ENCODE results near the gene DIRAS3.
"Not testable (repeated sequence)": the region's sequence is repeated elsewhere in the genome, so short reads cannot be mapped to it uniquely, and the experiment has no call there.

Gene DIRAS3

DNA sequence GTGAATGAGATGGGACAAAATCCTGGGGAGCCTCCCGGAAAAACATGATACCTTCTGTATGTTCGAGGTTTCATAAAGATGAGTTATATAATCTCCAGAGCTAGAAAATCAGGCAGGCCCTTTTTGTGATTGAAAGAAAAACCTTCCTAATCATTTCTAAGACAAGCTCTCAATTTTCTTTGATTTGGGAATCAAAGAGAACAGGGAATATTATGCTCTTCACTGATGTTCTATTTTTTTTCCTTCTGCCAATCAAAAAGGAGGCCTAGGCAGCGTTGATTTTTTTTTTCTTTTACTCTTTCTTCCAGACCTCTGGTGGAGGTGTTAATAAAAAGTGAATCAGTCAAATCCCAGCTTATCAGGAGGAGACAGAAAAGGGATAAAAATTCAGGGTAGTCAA is 34.5 kb downstream of the DIRAS3 start:
- DNase-seq (ENCODE audit: insufficient read length) (no peak), FAIRE-seq (no peak)
- TF ChIP-seq POLR2A (IDR thresholded peaks at IDR 0.05; ENCODE audit: low read depth, low read length) (no peak), POLR2AphosphoS5 (IDR thresholded peaks at IDR 0.05; ENCODE audit: low read depth, low read length) (no peak), TAF1 (IDR thresholded peaks at IDR 0.05; ENCODE audit: borderline replicate concordance, low read depth, low read length) (no peak)

DNA sequence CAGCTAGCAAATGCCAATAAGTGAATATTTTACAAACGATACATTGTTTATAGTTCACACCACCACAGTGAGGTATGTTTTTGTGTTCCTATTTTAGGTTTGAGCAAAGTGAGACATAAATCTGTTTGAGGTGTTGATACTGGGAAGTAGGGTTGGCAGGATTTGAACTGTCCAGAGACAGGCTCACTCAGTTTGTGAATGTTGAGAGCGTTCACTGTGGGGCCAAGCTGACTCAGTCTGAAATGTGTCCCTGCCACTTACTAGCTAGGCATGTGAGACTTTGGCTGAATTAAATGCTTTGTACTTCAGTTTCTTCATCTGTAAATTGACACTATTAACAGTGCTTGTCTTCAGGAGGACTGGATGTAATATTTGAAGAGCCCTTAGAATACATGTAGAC is 35.1 kb downstream of the DIRAS3 start:
- no peak for DNase-seq (ENCODE audit: insufficient read length)
- TF ChIP-seq POLR2AphosphoS5 (IDR thresholded peaks at IDR 0.05; ENCODE audit: low read depth, low read length) = no peak
- TF ChIP-seq TAF1 (IDR thresholded peaks at IDR 0.05; ENCODE audit: borderline replicate concordance, low read depth, low read length) = no peak
- TF ChIP-seq POLR2A (IDR thresholded peaks at IDR 0.05; ENCODE audit: low read depth, low read length) = no peak
- no peak for FAIRE-seq

DNA sequence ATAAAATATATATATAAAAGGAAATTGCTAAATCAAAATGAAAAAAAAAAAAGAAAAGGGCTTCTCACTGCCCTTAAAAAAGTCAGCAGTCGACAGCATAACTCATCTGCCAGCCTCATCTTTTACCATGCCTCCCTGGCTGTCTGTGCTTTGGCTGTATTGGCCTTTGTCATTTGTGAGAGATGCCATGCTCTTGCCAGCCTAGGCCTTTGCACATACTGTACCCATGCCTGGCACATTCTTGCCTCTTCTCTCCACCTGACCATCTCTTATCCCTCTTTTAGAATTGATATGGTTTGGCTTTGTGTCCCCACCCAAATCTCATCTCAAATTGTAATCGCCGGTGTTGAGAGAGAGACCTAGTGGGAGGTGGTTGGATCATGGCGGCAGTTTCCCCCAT is 37.1 kb downstream of the DIRAS3 start:
- FAIRE-seq (no peak), DNase-seq (ENCODE audit: insufficient read length) (no peak)
- TF ChIP-seq TAF1 (IDR thresholded peaks at IDR 0.05; ENCODE audit: borderline replicate concordance, low read depth, low read length) = no peak
- TF ChIP-seq POLR2A (IDR thresholded peaks at IDR 0.05; ENCODE audit: low read depth, low read length) = no peak
- TF ChIP-seq POLR2AphosphoS5 (IDR thresholded peaks at IDR 0.05; ENCODE audit: low read depth, low read length) = no peak

DNA sequence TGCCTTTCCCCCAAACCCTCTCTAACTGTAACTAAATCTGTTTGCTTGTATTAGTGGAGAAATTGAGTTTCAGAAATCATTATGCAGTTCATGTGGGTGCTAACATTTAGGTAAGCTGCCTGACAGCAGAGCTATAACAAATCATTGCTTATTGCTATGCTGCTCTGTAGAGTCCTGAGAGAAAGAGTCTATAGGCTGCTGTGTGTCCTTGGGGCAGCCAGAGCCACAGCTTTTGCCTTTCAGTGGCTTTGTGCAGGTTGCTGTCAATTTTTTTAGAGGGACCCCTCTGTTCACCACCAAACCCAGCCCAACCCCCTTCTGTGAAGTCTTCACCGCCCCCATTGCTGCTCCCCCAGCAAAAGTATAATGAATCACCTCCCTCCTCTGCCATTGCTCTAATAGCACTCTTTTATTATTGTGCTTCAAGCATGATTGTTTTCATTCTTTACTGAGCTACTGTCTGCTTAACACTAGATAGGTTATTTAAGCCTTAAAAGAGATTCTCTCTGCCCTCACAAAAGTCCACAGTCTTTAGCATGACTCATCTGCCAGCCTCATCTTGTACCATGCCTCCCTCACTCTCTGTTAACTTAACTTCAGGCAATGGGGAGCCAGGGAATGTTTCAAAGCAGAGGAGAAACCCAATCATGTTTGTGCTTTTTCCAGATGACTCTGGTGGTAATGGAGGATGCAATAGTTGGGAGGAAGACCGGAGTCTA is 38.6 kb downstream of the DIRAS3 start:
- DNase-seq (ENCODE audit: insufficient read length) (no peak), FAIRE-seq (no peak)
- TF ChIP-seq POLR2A (IDR thresholded peaks at IDR 0.05; ENCODE audit: low read depth, low read length) = no peak
- TF ChIP-seq TAF1 (IDR thresholded peaks at IDR 0.05; ENCODE audit: borderline replicate concordance, low read depth, low read length) = no peak
- no peak for TF ChIP-seq POLR2AphosphoS5 (IDR thresholded peaks at IDR 0.05; ENCODE audit: low read depth, low read length)

DNA sequence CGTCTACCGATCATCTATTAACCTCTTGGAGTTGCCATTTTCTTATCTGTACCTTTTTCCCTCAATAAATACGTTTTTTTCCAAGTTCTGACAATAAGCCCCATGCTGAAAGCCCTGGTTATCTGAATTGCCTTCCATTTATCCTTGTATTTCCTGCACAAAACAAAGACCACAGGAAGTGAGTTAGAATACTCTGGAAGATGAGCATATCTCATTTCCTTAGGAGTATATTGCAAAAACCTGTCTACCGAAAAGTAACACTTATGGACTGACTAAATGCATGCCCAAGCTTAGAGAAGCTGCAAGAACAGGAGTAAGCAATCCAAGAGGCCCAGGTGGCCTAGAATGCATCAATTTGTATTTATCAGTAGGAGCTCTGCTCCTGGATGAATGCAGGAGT is 39.9 kb downstream of the DIRAS3 start:
- TF ChIP-seq POLR2AphosphoS5 (IDR thresholded peaks at IDR 0.05; ENCODE audit: low read depth, low read length) = no peak
- TF ChIP-seq TAF1 (IDR thresholded peaks at IDR 0.05; ENCODE audit: borderline replicate concordance, low read depth, low read length) = no peak
- no peak for TF ChIP-seq POLR2A (IDR thresholded peaks at IDR 0.05; ENCODE audit: low read depth, low read length)
- DNase-seq (ENCODE audit: insufficient read length) (no peak), FAIRE-seq (no peak)

DNA sequence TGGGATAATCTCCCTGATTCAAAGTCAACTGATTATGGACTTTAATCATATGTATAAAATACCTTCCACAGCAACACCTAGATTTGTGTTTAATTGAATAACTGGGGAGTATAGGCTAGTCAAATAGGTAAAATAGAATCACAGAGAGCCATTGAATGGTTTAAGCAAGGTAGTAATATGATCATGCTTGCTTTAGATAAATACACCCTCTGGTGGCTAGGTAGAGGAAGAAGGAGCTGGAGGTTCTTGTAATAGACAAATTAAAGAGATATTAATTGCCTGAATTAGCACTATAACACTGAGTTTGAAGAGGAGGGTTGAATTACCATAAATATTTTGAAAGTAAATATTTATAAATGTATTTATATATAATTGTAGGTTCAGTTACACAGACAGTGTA is 40.3 kb downstream of the DIRAS3 start:
- DNase-seq (ENCODE audit: insufficient read length) (no peak), FAIRE-seq (no peak)
- TF ChIP-seq POLR2A (IDR thresholded peaks at IDR 0.05; ENCODE audit: low read depth, low read length) (no peak), POLR2AphosphoS5 (IDR thresholded peaks at IDR 0.05; ENCODE audit: low read depth, low read length) (no peak), TAF1 (IDR thresholded peaks at IDR 0.05; ENCODE audit: borderline replicate concordance, low read depth, low read length) (no peak)

DNA sequence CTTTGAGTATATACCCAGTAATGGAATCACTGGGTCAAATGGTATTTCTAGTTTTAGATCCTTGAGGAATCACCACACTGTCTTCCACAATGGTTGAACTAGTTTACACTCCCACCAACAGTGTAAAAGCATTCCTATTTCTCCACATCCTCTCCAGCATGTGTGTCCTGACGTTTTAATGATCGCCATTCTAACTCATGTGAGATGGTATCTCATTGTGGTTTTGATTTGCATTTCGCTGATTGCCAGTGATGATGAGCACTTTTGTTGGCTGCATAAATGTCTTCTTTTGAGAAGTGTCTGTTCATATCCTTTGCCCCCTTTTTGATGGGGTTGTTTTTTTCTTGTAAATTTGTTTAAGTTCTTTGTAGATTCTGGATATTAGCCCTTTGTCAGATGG is 46.8 kb downstream of the DIRAS3 start:
- FAIRE-seq; DNase-seq (ENCODE audit: insufficient read length): not testable (repeated sequence)

DNA sequence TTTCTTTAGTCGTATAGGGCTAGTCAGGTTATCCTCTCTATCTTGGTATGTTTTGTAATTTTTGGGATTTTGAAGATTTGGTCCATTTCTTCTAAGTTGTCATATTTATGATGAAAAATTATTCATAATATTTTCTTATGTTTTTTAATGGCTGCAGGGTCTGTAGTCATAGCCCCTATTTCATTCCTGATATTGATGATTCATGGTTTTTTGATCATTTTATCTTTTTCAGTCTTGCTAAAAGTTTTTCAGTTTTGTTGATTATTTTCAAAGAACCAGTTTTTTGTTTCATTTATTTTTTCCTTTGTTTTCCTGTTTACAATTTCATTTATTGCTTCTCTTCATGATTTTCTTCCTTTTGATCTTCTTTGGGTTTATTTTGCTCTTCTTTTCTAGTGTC is 50.2 kb downstream of the DIRAS3 start:
- TF ChIP-seq TAF1 (IDR thresholded peaks at IDR 0.05; ENCODE audit: borderline replicate concordance, low read depth, low read length) (no peak), POLR2A (IDR thresholded peaks at IDR 0.05; ENCODE audit: low read depth, low read length) (no peak), POLR2AphosphoS5 (IDR thresholded peaks at IDR 0.05; ENCODE audit: low read depth, low read length) (no peak)
- DNase-seq (ENCODE audit: insufficient read length) = no peak
- FAIRE-seq = no peak

DNA sequence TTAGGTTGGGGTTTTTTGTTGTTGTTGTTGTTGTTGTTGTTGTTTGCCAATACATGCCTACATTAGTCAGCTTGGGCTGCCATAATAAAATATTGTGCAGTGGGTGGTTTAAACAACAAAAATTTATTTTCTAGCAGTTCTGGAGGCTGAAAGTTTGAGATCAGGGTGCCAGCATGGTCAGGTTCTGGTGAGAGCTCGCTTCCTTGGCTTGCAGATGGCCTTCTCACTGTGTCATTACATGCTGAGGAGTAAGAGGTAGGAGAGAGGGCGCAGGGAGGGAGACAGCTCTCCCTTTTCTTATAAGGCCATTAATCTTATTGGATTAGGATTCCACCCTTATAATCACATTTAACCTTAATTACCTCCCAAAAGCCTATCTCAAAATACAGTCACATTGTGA is 52.7 kb downstream of the DIRAS3 start:
- no peak for TF ChIP-seq TAF1 (IDR thresholded peaks at IDR 0.05; ENCODE audit: borderline replicate concordance, low read depth, low read length)
- TF ChIP-seq POLR2A (IDR thresholded peaks at IDR 0.05; ENCODE audit: low read depth, low read length) = no peak
- FAIRE-seq (no peak), DNase-seq (ENCODE audit: insufficient read length) (no peak)
